ENCODE measurements around the gene LONP2. TPM values are rescaled to one million over a fixed set of nuclear protein-coding genes. Genes with fewer than 3 reads are reported as not detected.
"Not testable (repeated sequence)": the region's sequence is repeated elsewhere in the genome, so short reads cannot be mapped to it uniquely, and the experiment has no call there.

LONP2 gene
- total RNA-seq, 1 donor from 2014 or later = 49.7 TPM

- no peak for DNase-seq (ENCODE audit: low read depth)
Measured at GRCh38 chr16:48334325-48334724, 90.2 kb downstream of the LONP2 start.

- DNase-seq (ENCODE audit: low read depth) = no peak
Measured at GRCh38 chr16:48335961-48336360, 91.9 kb downstream of the LONP2 start.

GRCh38 chr16:48340054-48340453 is 96.0 kb downstream of the LONP2 start:
- no peak for DNase-seq (ENCODE audit: low read depth)

- DNase-seq (ENCODE audit: low read depth) = no peak
Measured at GRCh38 chr16:48342591-48342990, 98.5 kb downstream of the LONP2 start.

DNA sequence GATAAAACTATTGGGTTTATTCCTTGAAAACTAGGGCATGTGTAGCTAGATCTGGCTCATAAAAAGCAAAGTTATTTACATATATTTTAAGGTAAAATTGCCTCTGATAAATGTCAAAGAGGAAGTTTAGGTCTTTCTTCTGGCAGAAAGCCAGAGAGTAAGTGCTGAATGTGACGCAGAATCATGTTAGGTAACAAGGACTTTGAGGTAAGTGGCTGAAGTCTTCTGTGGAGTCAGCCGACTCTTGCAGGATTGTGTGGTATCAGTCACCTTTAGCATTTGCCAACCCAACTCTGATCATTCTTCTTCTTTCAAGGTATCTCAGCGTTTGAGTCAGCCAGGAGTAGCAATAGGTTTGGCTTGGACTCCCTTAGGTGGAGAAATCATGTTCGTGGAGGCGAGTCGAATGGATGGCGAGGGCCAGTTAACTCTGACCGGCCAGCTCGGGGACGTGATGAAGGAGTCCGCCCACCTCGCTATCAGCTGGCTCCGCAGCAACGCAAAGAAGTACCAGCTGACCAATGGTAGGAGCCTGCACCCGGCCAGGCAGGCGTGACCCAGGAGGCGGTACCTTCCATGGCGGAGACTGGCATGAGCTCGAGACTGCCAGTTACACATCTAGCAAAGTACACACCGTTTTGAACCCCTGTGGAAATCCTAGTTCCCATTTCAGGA is 103.2 kb downstream of the LONP2 start:
- DNase-seq (ENCODE audit: low read depth) = no peak

DNA sequence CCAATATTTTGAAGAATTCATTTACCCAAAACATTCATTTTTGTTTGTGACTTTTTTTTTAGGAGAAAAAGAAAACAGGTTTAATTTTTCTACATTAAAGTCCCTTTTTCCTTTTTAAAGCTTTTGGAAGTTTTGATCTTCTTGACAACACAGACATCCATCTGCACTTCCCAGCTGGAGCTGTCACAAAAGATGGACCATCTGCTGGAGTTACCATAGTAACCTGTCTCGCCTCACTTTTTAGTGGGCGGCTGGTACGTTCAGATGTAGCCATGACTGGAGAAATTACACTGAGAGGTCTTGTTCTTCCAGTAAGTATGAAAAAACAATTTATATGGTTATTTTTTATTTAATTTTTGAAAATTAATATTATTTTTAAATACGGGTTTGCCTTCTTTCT is 103.9 kb downstream of the LONP2 start:
- DNase-seq (ENCODE audit: low read depth) = peak; percentile 17

- DNase-seq (ENCODE audit: low read depth) = no peak
Measured at GRCh38 chr16:48350736-48351135, 106.6 kb downstream of the LONP2 start.

- DNase-seq (ENCODE audit: low read depth) = no peak
Measured at GRCh38 chr16:48352648-48353390, 108.7 kb downstream of the LONP2 start.

GRCh38 chr16:48353565-48354163 is 109.6 kb downstream of the LONP2 start:
- peak; percentile 74 for DNase-seq (ENCODE audit: low read depth)

DNA sequence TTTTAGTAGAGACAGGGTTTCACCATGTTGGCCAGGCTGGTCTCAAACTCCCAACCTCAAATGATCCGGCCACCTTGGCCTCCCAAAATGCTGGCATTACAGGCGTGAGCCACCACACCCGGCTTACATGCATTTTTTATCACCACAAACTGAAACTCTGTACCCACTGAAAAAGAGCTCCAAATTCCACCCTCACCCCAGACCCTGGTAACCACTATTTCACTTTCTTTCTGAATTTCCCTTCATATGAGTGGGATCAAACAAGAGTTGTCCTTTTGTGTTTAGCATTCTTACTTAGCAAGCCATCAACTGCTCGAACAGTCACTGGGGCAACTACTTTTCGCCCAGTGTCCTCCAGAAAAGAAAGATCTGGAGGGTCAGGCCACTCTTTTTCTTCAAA is 110.3 kb downstream of the LONP2 start:
- not testable (repeated sequence) for DNase-seq (ENCODE audit: low read depth)

GRCh38 chr16:48354877-48355855 is 111.1 kb downstream of the LONP2 start:
- DNase-seq (ENCODE audit: low read depth) = no peak

DNA sequence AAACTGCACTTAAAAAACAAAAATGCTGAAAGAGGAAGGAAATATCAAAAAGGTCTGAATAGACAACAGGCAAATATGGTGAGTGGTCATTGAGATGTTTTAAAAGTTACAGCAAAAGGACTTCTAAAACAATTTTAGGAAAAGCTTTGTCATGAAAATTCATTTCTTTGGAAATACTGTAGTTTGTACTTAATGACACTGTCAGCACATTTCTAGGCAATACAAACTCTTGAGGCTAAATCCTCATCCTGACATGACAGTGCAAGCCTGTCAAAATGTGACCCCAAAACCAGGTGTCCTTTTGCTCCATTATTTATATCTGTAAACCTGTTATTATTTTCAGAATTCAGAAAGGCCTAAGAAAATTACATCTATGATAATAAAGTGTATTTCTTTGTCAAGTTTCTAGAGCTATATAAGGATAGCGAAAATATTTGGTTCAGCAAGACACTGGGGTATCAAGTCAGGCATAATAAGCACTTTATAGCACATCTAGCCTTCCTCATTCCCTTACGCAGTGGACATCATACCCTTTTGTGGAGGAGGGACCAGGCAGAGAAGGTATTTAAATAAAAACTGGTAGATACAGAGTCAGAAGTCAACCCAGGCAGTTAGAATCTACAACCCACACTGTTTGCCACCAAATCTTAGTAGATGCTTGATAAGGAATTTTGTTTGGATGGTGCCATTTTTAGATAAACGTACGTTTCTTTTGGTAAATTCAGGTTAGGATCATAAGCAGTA is 112.7 kb downstream of the LONP2 start:
- no peak for DNase-seq (ENCODE audit: low read depth)

- DNase-seq (ENCODE audit: low read depth) = no peak
Measured at GRCh38 chr16:48358419-48358818, 114.3 kb downstream of the LONP2 start.

- no peak for DNase-seq (ENCODE audit: low read depth)
Measured at GRCh38 chr16:48359983-48360382, 115.9 kb downstream of the LONP2 start.

DNA sequence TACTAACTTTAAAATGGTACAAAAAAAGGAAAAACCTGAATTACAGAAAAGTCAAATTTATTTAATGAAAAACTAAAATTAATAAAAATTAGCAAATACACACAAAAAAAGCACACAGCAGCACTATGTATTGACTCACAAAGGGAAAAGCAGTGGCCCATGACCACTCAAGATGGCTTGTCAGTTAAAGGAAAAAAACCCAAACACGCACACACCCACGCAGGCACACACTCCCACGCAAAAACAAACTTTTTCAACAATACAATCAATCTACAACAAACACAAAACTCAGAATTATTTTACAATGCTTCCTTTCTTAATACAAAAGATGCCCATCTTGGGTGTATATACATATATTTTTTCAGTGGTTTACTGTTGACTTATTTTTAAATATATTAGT is 116.9 kb downstream of the LONP2 start:
- DNase-seq (ENCODE audit: low read depth) = no peak

DNA sequence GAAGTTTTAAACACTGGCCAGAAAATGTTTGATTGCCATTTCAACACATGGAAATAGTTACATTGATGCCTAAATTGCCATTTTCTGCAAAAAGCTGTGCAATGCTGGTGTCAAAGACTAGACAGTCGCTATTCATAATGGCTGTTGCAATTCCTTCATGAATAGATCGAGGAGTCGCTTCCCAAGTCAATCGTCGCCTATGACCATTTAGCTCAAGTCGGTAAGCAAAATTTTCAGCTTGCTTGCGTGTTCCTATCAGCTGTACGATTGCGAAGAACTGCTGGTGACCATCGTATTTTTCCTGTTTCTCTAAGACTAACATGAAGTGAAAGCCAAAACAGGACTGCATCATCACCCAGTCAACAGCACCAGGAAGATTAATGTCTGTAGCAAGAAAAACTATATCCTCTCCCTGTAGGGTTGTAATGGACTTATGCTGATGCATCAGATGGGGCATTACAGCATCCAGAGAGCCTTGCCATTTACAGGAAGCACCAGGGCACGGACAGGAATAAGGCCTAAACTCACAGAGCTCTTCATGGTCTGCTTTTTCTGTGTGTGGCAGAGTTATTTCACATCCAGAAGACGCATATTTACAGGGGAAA is 117.5 kb downstream of the LONP2 start:
- no peak for DNase-seq (ENCODE audit: low read depth)

DNA sequence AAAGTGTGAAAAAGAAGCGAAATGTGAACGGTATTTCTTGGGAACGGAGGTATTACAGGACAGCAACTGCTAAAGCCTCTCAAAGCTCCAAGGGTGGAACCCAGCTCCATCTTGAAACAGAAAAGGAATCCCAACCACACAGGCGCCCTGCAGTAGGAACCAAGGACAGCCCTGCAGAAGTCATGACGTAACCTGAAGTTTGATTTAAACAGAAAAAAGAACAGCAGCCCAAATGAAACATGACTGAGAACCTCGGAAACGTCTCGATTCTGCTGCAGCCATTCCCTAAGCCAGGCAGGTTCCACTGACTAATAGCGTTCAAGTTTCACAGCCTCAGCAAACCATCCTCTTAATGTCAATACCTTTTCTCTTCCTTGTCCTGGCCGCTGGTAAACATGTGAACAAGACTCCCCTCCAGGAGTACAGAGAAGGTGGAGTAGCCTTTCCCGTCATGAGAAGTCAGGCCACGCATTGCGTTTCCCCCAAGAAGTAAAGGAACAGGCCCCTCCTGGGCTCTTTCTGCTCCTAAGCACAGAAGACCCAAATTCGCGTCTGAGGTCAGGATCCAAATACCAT is 121.0 kb downstream of the LONP2 start:
- DNase-seq (ENCODE audit: low read depth) = no peak

DNA sequence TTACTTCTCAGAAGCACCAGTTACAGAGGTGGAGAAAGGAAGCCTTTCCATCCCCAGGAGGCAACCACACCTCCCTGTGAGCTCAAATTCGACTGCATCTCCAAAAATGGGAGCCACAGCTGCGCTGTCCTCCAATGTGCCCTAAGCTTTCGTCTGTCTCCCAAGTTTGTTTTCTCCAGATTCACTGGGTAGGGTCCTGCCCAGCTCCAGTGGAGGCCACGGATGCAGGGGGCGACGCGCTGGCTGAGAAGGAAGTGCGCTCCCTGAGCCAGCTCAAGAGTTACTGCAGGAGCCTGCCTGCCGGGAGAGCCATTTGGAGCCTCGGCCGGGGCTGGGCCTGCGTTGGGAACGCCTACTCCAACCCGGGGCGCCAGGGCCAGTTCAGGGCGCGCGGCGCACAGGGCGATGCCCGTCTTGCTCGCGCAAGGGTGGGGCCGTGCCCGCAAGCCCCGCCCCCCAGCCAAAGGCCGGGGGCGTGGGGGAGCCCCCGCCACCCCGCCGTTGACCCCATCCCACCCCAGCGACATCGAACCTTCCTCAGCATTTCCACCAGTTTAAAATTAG is 121.6 kb downstream of the LONP2 start:
- peak; percentile 85 for DNase-seq (ENCODE audit: low read depth)

Measured in myocyte (in vitro differentiated cells).